Trophoblast cell (in vitro differentiated cells and primary cell): ENCODE data around the gene PROZ.

ENCODE experiments used
- DNase-seq, 2 donors: peaks; one replicate each; pipeline ENCODE4 v3.0.0-alpha.2; 2016
- H2AFZ ChIP-seq: 2 replicates; pipeline ENCODE4 v1.6.1; 2013; ENCODE audit warnings: low read length, moderate library complexity, mild to moderate bottlenecking; ENCODE audit not compliant: insufficient read depth, poor library complexity
- H2AK5ac ChIP-seq: 2 replicates; pipeline ENCODE4 v1.6.1; 2013; ENCODE audit warnings: mild to moderate bottlenecking, low read length
- H2BK120ac ChIP-seq: 2 replicates; pipeline ENCODE4 v1.6.1; 2013; ENCODE audit warnings: low read length, mild to moderate bottlenecking, moderate library complexity; ENCODE audit not compliant: insufficient read depth, poor library complexity
- H2BK12ac ChIP-seq: 2 replicates; pipeline ENCODE4 v1.6.1; 2013; ENCODE audit warnings: mild to moderate bottlenecking, low read length, moderate library complexity
- H2BK5ac ChIP-seq: 2 replicates; pipeline ENCODE4 v1.6.1; 2013; ENCODE audit warnings: low read length, low read depth, moderate library complexity, mild to moderate bottlenecking; ENCODE audit not compliant: poor library complexity
- H3K14ac ChIP-seq: 2 replicates; pipeline ENCODE4 v1.6.1; 2013; ENCODE audit warnings: mild to moderate bottlenecking, low read length
- H3K18ac ChIP-seq: 2 replicates; pipeline ENCODE4 v1.6.1; 2013; ENCODE audit warnings: mild to moderate bottlenecking, low read length
- H3K23ac ChIP-seq: 2 replicates; pipeline ENCODE4 v1.6.1; 2013; ENCODE audit warnings: low read length
- H3K27ac ChIP-seq: 2 replicates; pipeline ENCODE4 v1.5.1; 2013; ENCODE audit warnings: low read depth, mild to moderate bottlenecking, inconsistent platforms, low read length, moderate library complexity
- H3K27me3 ChIP-seq: 2 replicates; pipeline ENCODE4 v1.6.1; 2013; ENCODE audit warnings: inconsistent platforms, mild to moderate bottlenecking, low read length, moderate library complexity; ENCODE audit not compliant: insufficient read depth
- H3K36me3 ChIP-seq, 2 experiments: 1 replicate in 1 of 2; 2 replicates in 1 of 2; pipeline ENCODE4 v1.6.1; 2013; ENCODE audit warnings: low read length in 2 of 2, mild to moderate bottlenecking in 2 of 2, moderate library complexity in 1 of 2; ENCODE audit not compliant: insufficient read depth in 2 of 2, control insufficient read depth in 1 of 2
- H3K4ac ChIP-seq: 2 replicates; pipeline ENCODE4 v1.6.1; 2013; ENCODE audit warnings: low read depth, mild to moderate bottlenecking, low read length, moderate library complexity
- H3K4me1 ChIP-seq, 2 experiments: 1 replicate in 1 of 2; 2 replicates in 1 of 2; pipeline ENCODE4 v1.6.1; 2013; ENCODE audit warnings: low read length in 2 of 2, mild to moderate bottlenecking in 2 of 2, moderate library complexity in 1 of 2; ENCODE audit not compliant: insufficient read depth in 2 of 2, control insufficient read depth in 1 of 2
- H3K4me2 ChIP-seq: 2 replicates; pipeline ENCODE4 v1.6.1; 2013; ENCODE audit warnings: inconsistent platforms, mild to moderate bottlenecking, low read length, moderate library complexity
- H3K4me3 ChIP-seq: 2 replicates; pipeline ENCODE4 v1.5.1; 2013; ENCODE audit warnings: mild to moderate bottlenecking, low read depth, low read length, inconsistent platforms
- H3K79me1 ChIP-seq: one replicate; pipeline ENCODE4 v1.6.1; 2013; ENCODE audit warnings: low read length
- H3K79me2 ChIP-seq: 2 replicates; pipeline ENCODE4 v1.6.1; 2013; ENCODE audit warnings: low read length, mild to moderate bottlenecking; ENCODE audit not compliant: control insufficient read depth, insufficient read depth, poor library complexity
- H3K9ac ChIP-seq: 2 replicates; pipeline ENCODE4 v1.6.1; 2013; ENCODE audit warnings: mild to moderate bottlenecking, low read length
- H3K9me3 ChIP-seq: 2 replicates; pipeline ENCODE4 v1.6.1; 2013; ENCODE audit warnings: low read depth, mild to moderate bottlenecking, control low read depth, inconsistent platforms, low read length; ENCODE audit not compliant: insufficient read depth
- H4K12ac ChIP-seq: 2 replicates; pipeline ENCODE4 v1.6.1; 2013; ENCODE audit warnings: low read depth, mild to moderate bottlenecking, low read length, moderate library complexity
- H4K8ac ChIP-seq: 2 replicates; pipeline ENCODE4 v1.6.1; 2013; ENCODE audit warnings: low read depth, mild to moderate bottlenecking, low read length, moderate library complexity
- H4K91ac ChIP-seq: one replicate; pipeline ENCODE4 v1.6.1; 2013; ENCODE audit warnings: low read depth, mild to moderate bottlenecking, low read length, moderate library complexity
- WGBS: extraction: QIAGEN DNeasy Blood & Tissue Kit; methylation state at CpG from one replicate; pipeline ENCODE4 v1.1.7; 2013; ENCODE audit warnings: missing lambda C conversion rate; ENCODE audit not compliant: insufficient read length, insufficient coverage; ENCODE audit errors: extremely low coverage; 5-methylcytosine and 5-hydroxymethylcytosine counted together

Gene PROZ

GRCh38 chr13:113201815-113202214 lies 43.4 kb downstream of the PROZ start:
- Histone ChIP-seq H4K91ac (no peak overlapping the region), H3K4me1 (peaks cover 13% of the 10 kb centered on the region in 2 experiments), H3K27ac (no peak overlapping the region), H2BK120ac (no peak overlapping the region), H4K12ac (no peak overlapping the region), H3K4me2 (no peak overlapping the region), H3K27me3 (no peaks in the 10 kb centered on the region), H3K14ac (no peak overlapping the region), H3K79me2 (peaks cover 2% of the 10 kb centered on the region), H3K36me3 (peaks cover 11 to 15% of the 10 kb centered on the region in 2 experiments), H2BK12ac (no peak overlapping the region), H2BK5ac (no peak overlapping the region), H3K23ac (no peak overlapping the region), H3K9me3 (peaks cover 3% of the 10 kb centered on the region), H4K8ac (no peak overlapping the region), H3K4ac (peak overlapping the region; percentile 68), H2AFZ (no peak overlapping the region), H3K79me1 (no peaks in the 10 kb centered on the region), H3K18ac (no peak overlapping the region), H3K4me3 (no peak overlapping the region), H2AK5ac (no peak overlapping the region), H3K9ac (no peak overlapping the region)
- WGBS, result no CpG with 5 or more reads among the region's 2 CpGs
- no peak for DNase-seq

GRCh38 chr13:113202912-113203311 lies 44.5 kb downstream of the PROZ start:
- H3K79me2 ChIP-seq, result peaks cover 3% of the 10 kb centered on the region
- H3K27me3 ChIP-seq, result no peaks in the 10 kb centered on the region
- no peak overlapping the region for H4K12ac ChIP-seq
- H3K4ac ChIP-seq, result no peak overlapping the region
- H3K27ac ChIP-seq, result no peak overlapping the region
- peaks cover 4% of the 10 kb centered on the region for H3K9me3 ChIP-seq
- H3K36me3 ChIP-seq, result peaks cover 3 to 10% of the 10 kb centered on the region in 2 experiments
- no peak overlapping the region for H4K8ac ChIP-seq
- no peak overlapping the region for H2BK12ac ChIP-seq
- no peak overlapping the region for H2BK5ac ChIP-seq
- H3K79me1 ChIP-seq, result peaks cover 1% of the 10 kb centered on the region
- H2AFZ ChIP-seq, result no peak overlapping the region
- no peak overlapping the region for H4K91ac ChIP-seq
- no peak overlapping the region for H3K9ac ChIP-seq
- no peak overlapping the region for H3K4me3 ChIP-seq
- DNase-seq, result no peak
- no peak overlapping the region for H2AK5ac ChIP-seq
- H3K23ac ChIP-seq, result no peak overlapping the region
- no CpG with 5 or more reads among the region's 4 CpGs for WGBS
- no peak overlapping the region for H3K4me2 ChIP-seq
- no peak overlapping the region for H3K14ac ChIP-seq
- H2BK120ac ChIP-seq, result no peak overlapping the region
- peaks cover 13% of the 10 kb centered on the region in 2 experiments for H3K4me1 ChIP-seq
- no peak overlapping the region for H3K18ac ChIP-seq

- WGBS, result no CpG with 5 or more reads among the region's 12 CpGs
These were observed 45.3 kb downstream of the PROZ start for GRCh38 chr13:113203507-113204377.

GRCh38 chr13:113204378-113204734 lies 45.9 kb downstream of the PROZ start:
- no peak overlapping the region for H3K4me3 ChIP-seq
- no peak overlapping the region for H2BK120ac ChIP-seq
- peak overlapping the region; percentile 15 for H4K12ac ChIP-seq
- H3K18ac ChIP-seq, result no peak overlapping the region
- H4K8ac ChIP-seq, result no peak overlapping the region
- H3K9ac ChIP-seq, result no peak overlapping the region
- WGBS, result no CpG with 5 or more reads among the region's 5 CpGs
- no peak for DNase-seq
- H4K91ac ChIP-seq, result no peak overlapping the region
- peaks cover 13% of the 10 kb centered on the region in 2 experiments for H3K4me1 ChIP-seq
- no peak overlapping the region for H2AK5ac ChIP-seq
- no peak overlapping the region for H2BK5ac ChIP-seq
- peaks cover 3 to 7% of the 10 kb centered on the region in 2 experiments for H3K36me3 ChIP-seq
- peaks cover 13% of the 10 kb centered on the region for H3K79me1 ChIP-seq
- H2AFZ ChIP-seq, result no peak overlapping the region
- H2BK12ac ChIP-seq, result no peak overlapping the region
- H3K27me3 ChIP-seq, result no peaks in the 10 kb centered on the region
- H3K4me2 ChIP-seq, result no peak overlapping the region
- H3K23ac ChIP-seq, result no peak overlapping the region
- H3K79me2 ChIP-seq, result peaks cover 14% of the 10 kb centered on the region
- peak overlapping the region; percentile 76 for H3K4ac ChIP-seq
- no peak overlapping the region for H3K14ac ChIP-seq
- no peak overlapping the region for H3K27ac ChIP-seq
- peaks cover 5% of the 10 kb centered on the region for H3K9me3 ChIP-seq

More at GRCh38 chr13:113203507-113204377, 45.3 kb downstream of the PROZ start:
- peaks cover 9% of the 10 kb centered on the region for H3K79me2 ChIP-seq
- H4K12ac ChIP-seq, result no peak overlapping the region
- H3K4ac ChIP-seq, result peak overlapping the region; percentile 36
- H3K9me3 ChIP-seq, result peaks cover 5% of the 10 kb centered on the region
- H4K8ac ChIP-seq, result no peak overlapping the region
- H3K4me1 ChIP-seq, result peaks cover 13% of the 10 kb centered on the region in 2 experiments
- H3K27me3 ChIP-seq, result no peaks in the 10 kb centered on the region
- peaks cover 8% of the 10 kb centered on the region for H3K79me1 ChIP-seq
- H3K4me3 ChIP-seq, result no peak overlapping the region
- H2AFZ ChIP-seq, result peak overlapping the region; percentile 8
- H3K18ac ChIP-seq, result peak overlapping the region; percentile 7
- H3K9ac ChIP-seq, result no peak overlapping the region
- no peak overlapping the region for H2BK12ac ChIP-seq
- no peak overlapping the region for H3K23ac ChIP-seq
- no peak for DNase-seq
- no peak overlapping the region for H2BK120ac ChIP-seq
- H3K14ac ChIP-seq, result no peak overlapping the region
- no peak overlapping the region for H4K91ac ChIP-seq
- H3K36me3 ChIP-seq, result peaks cover 3 to 7% of the 10 kb centered on the region in 2 experiments
- H3K4me2 ChIP-seq, result no peak overlapping the region
- no peak overlapping the region for H3K27ac ChIP-seq
- H2AK5ac ChIP-seq, result no peak overlapping the region
- no peak overlapping the region for H2BK5ac ChIP-seq
